ENCODE data around the gene ADNP. TPM values are rescaled to one million over a fixed set of nuclear protein-coding genes. Genes with fewer than 3 reads are reported as not detected.

ADNP gene
- polyA plus RNA-seq, 1 donor (not counting 4 experiments of a cell fraction or from before 2014, with no cell fraction given), result 29.3 TPM

- TF ChIP-seq, protein P1, sequence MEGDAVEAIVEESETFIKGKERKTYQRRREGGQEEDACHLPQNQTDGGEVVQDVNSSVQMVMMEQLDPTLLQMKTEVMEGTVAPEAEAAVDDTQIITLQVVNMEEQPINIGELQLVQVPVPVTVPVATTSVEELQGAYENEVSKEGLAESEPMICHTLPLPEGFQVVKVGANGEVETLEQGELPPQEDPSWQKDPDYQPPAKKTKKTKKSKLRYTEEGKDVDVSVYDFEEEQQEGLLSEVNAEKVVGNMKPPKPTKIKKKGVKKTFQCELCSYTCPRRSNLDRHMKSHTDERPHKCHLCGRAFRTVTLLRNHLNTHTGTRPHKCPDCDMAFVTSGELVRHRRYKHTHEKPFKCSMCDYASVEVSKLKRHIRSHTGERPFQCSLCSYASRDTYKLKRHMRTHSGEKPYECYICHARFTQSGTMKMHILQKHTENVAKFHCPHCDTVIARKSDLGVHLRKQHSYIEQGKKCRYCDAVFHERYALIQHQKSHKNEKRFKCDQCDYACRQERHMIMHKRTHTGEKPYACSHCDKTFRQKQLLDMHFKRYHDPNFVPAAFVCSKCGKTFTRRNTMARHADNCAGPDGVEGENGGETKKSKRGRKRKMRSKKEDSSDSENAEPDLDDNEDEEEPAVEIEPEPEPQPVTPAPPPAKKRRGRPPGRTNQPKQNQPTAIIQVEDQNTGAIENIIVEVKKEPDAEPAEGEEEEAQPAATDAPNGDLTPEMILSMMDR (optimal IDR thresholded peaks at IDR 0.05 in 1 of 3, IDR thresholded peaks at IDR 0.05 in 1 of 3, conservative IDR thresholded peaks at IDR 0.05 in 1 of 3; ENCODE audit: extremely low read depth in 1 of 3, insufficient read depth in 2 of 3, low read length in 3 of 3), result no peak
- TF ChIP-seq EZH2 (IDR thresholded peaks at IDR 0.05; ENCODE audit: low read length), result no peak
- dilution Hi-C loops (cut with MboI; ENCODE audit: extremely low pct_ligation_motif_present, low sequenced_read_pairs), result no loop called here
- Histone ChIP-seq H3K4me2 (ENCODE audit: control insufficient read depth, extremely low read depth, insufficient read depth, low read depth, low read length) (no peak overlapping the region), H3K9ac (ENCODE audit: control insufficient read depth, extremely low read depth, insufficient read depth, low read length) (no peak overlapping the region), H3K4me3 (ENCODE audit: control insufficient read depth in 2 of 3, extremely low read depth in 1 of 3, insufficient read depth in 2 of 3, low read depth in 1 of 3, low read length in 3 of 3) (no peak overlapping the region), H3K4me1 (ENCODE audit: control insufficient read depth, extremely low read depth, insufficient read depth, low read length) (peaks cover 27% of the 10 kb centered on the region), H3K36me3 (ENCODE audit: control insufficient read depth in 2 of 2, extremely low read depth in 1 of 2, insufficient read depth in 2 of 2, low read length in 2 of 2) (no peaks in the 10 kb centered on the region), H4K20me1 (ENCODE audit: control insufficient read depth, extremely low read depth, insufficient read depth, low read length) (no peaks in the 10 kb centered on the region), H3K27ac (ENCODE audit: control insufficient read depth, insufficient read depth, low read length) (no peak overlapping the region), H2AFZ (ENCODE audit: control insufficient read depth, low read length) (no peak overlapping the region), H3K79me2 (ENCODE audit: control insufficient read depth, insufficient read depth, low read length) (no peaks in the 10 kb centered on the region), H3K9me3 (ENCODE audit: control insufficient read depth, low read depth, low read length) (no peaks in the 10 kb centered on the region), H3K27me3 (ENCODE audit: control insufficient read depth, extremely low read depth, insufficient read depth, low read length) (no peaks in the 10 kb centered on the region), H3K9me1 (ENCODE audit: control insufficient read depth, extremely low read depth, insufficient read depth, low read length) (peaks cover 2% of the 10 kb centered on the region)
- DNase-seq (ENCODE audit: low read depth, low spot score), result no peak
- FAIRE-seq, result no peak
Observed at GRCh38 chr20:50977066-50978021, 46.1 kb upstream of the ADNP start.

- dilution Hi-C loops (cut with MboI; ENCODE audit: extremely low pct_ligation_motif_present, low sequenced_read_pairs), result no loop called here
- Histone ChIP-seq H3K9me1 (ENCODE audit: control insufficient read depth, extremely low read depth, insufficient read depth, low read length) (peaks cover 2% of the 10 kb centered on the region), H3K27ac (ENCODE audit: control insufficient read depth, insufficient read depth, low read length) (no peak overlapping the region), H3K36me3 (ENCODE audit: control insufficient read depth in 2 of 2, extremely low read depth in 1 of 2, insufficient read depth in 2 of 2, low read length in 2 of 2) (no peaks in the 10 kb centered on the region), H3K4me2 (ENCODE audit: control insufficient read depth, extremely low read depth, insufficient read depth, low read depth, low read length) (no peak overlapping the region), H2AFZ (ENCODE audit: control insufficient read depth, low read length) (no peak overlapping the region), H3K79me2 (ENCODE audit: control insufficient read depth, insufficient read depth, low read length) (no peaks in the 10 kb centered on the region), H3K9ac (ENCODE audit: control insufficient read depth, extremely low read depth, insufficient read depth, low read length) (no peak overlapping the region), H3K4me3 (ENCODE audit: control insufficient read depth in 2 of 3, extremely low read depth in 1 of 3, insufficient read depth in 2 of 3, low read depth in 1 of 3, low read length in 3 of 3) (no peak overlapping the region), H3K9me3 (ENCODE audit: control insufficient read depth, low read depth, low read length) (no peaks in the 10 kb centered on the region), H4K20me1 (ENCODE audit: control insufficient read depth, extremely low read depth, insufficient read depth, low read length) (no peaks in the 10 kb centered on the region), H3K27me3 (ENCODE audit: control insufficient read depth, extremely low read depth, insufficient read depth, low read length) (no peaks in the 10 kb centered on the region), H3K4me1 (ENCODE audit: control insufficient read depth, extremely low read depth, insufficient read depth, low read length) (peaks cover 13% of the 10 kb centered on the region)
- DNase-seq (ENCODE audit: low read depth, low spot score), result no peak
- TF ChIP-seq, protein P1 (optimal IDR thresholded peaks at IDR 0.05 in 1 of 3, IDR thresholded peaks at IDR 0.05 in 1 of 3, conservative IDR thresholded peaks at IDR 0.05 in 1 of 3; ENCODE audit: extremely low read depth in 1 of 3, insufficient read depth in 2 of 3, low read length in 3 of 3), result no peak
- no peak for TF ChIP-seq EZH2 (IDR thresholded peaks at IDR 0.05; ENCODE audit: low read length)
- FAIRE-seq, result no peak
Observed at GRCh38 chr20:50975701-50976330, 44.6 kb upstream of the ADNP start.
